Fibroblast of skin of left quadriceps (primary cell): Measurements from ENCODE around the gene HIPK3.
"Not testable (repeated sequence)": the region's sequence is repeated elsewhere in the genome, so short reads cannot be mapped to it uniquely, and the experiment has no call there.

Experiments used
- DNase-seq, 2 experiments: peaks; one replicate each; pipeline ENCODE4 v3.0.0-alpha.2; 2013; ENCODE audit warnings: low read depth in 2 of 2

HIPK3 gene

GRCh38 chr11:33258631-33259205, 1.5 kb downstream of the HIPK3 start:
- DNase-seq = no peak

- no peak for DNase-seq
These were observed 2.7 kb downstream of the HIPK3 start for GRCh38 chr11:33259869-33260268.

- DNase-seq = not testable (repeated sequence)
These were observed 4.2 kb downstream of the HIPK3 start for GRCh38 chr11:33261350-33261749.

GRCh38 chr11:33262011-33262645, 4.9 kb downstream of the HIPK3 start:
- no peak for DNase-seq

GRCh38 chr11:33263549-33263948, 6.4 kb downstream of the HIPK3 start:
- DNase-seq = no peak

- DNase-seq = no peak
These were observed 7.7 kb downstream of the HIPK3 start for GRCh38 chr11:33264926-33265325.

GRCh38 chr11:33266393-33267215, 9.4 kb downstream of the HIPK3 start:
- no peak for DNase-seq

- DNase-seq = peak in 1 of 2 experiments; percentile 20
These were observed 11.9 kb downstream of the HIPK3 start for GRCh38 chr11:33268945-33269540.

GRCh38 chr11:33269822-33270221, 12.6 kb downstream of the HIPK3 start:
- DNase-seq = no peak

GRCh38 chr11:33271059-33271458, 13.9 kb downstream of the HIPK3 start:
- DNase-seq = no peak

GRCh38 chr11:33272338-33273107, 15.3 kb downstream of the HIPK3 start:
- DNase-seq = no peak

GRCh38 chr11:33273656-33274055, 16.5 kb downstream of the HIPK3 start:
- no peak for DNase-seq

GRCh38 chr11:33280411-33280810, 23.2 kb downstream of the HIPK3 start:
- no peak for DNase-seq

GRCh38 chr11:33281758-33282157, 24.6 kb downstream of the HIPK3 start:
- DNase-seq = no peak

- no peak for DNase-seq
These were observed 27.6 kb downstream of the HIPK3 start for GRCh38 chr11:33284818-33285217.

GRCh38 chr11:33290319-33290718, 33.1 kb downstream of the HIPK3 start:
- no peak for DNase-seq

- DNase-seq = no peak
These were observed 34.0 kb downstream of the HIPK3 start for GRCh38 chr11:33291004-33291777.

GRCh38 chr11:33292311-33292710, 35.1 kb downstream of the HIPK3 start:
- DNase-seq = no peak

- no peak for DNase-seq
These were observed 37.0 kb downstream of the HIPK3 start for GRCh38 chr11:33294224-33294623.

- no peak for DNase-seq
These were observed 37.6 kb downstream of the HIPK3 start for GRCh38 chr11:33294797-33295196.

- no peak for DNase-seq
These were observed 39.5 kb downstream of the HIPK3 start for GRCh38 chr11:33296695-33297094.
